Measurements from ENCODE around the gene KRTAP5-5. TPM values are rescaled to one million over a fixed set of nuclear protein-coding genes. Genes with fewer than 3 reads are reported as not detected.
"Not testable (repeated sequence)": the region's sequence is repeated elsewhere in the genome, so short reads cannot be mapped to it uniquely, and the experiment has no call there.

Gene KRTAP5-5
- total and polyA plus RNA-seq, 2 experiments from 2014 or later, result not detected

DNA sequence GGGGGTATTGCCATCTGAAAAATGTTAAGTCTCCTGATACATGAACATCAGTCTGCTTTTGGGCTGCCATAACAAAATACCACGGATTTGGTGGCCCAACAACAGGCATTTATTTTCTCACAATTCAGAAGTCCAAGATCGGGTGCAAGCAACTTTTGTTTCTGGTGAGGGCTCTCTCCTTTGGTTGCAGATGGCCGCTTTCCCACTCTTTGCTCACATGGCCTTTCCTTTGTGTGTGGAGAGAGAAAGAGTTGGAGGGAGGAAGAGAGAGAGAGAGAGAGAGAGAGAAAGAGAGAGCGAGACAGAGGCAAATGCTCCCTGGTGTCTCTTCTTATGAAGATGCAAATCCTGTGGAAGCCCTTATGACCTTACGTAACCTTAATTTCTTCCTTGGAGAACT, 28.9 kb upstream of the KRTAP5-5 start (continued):
- TF ChIP-seq, protein P1, sequence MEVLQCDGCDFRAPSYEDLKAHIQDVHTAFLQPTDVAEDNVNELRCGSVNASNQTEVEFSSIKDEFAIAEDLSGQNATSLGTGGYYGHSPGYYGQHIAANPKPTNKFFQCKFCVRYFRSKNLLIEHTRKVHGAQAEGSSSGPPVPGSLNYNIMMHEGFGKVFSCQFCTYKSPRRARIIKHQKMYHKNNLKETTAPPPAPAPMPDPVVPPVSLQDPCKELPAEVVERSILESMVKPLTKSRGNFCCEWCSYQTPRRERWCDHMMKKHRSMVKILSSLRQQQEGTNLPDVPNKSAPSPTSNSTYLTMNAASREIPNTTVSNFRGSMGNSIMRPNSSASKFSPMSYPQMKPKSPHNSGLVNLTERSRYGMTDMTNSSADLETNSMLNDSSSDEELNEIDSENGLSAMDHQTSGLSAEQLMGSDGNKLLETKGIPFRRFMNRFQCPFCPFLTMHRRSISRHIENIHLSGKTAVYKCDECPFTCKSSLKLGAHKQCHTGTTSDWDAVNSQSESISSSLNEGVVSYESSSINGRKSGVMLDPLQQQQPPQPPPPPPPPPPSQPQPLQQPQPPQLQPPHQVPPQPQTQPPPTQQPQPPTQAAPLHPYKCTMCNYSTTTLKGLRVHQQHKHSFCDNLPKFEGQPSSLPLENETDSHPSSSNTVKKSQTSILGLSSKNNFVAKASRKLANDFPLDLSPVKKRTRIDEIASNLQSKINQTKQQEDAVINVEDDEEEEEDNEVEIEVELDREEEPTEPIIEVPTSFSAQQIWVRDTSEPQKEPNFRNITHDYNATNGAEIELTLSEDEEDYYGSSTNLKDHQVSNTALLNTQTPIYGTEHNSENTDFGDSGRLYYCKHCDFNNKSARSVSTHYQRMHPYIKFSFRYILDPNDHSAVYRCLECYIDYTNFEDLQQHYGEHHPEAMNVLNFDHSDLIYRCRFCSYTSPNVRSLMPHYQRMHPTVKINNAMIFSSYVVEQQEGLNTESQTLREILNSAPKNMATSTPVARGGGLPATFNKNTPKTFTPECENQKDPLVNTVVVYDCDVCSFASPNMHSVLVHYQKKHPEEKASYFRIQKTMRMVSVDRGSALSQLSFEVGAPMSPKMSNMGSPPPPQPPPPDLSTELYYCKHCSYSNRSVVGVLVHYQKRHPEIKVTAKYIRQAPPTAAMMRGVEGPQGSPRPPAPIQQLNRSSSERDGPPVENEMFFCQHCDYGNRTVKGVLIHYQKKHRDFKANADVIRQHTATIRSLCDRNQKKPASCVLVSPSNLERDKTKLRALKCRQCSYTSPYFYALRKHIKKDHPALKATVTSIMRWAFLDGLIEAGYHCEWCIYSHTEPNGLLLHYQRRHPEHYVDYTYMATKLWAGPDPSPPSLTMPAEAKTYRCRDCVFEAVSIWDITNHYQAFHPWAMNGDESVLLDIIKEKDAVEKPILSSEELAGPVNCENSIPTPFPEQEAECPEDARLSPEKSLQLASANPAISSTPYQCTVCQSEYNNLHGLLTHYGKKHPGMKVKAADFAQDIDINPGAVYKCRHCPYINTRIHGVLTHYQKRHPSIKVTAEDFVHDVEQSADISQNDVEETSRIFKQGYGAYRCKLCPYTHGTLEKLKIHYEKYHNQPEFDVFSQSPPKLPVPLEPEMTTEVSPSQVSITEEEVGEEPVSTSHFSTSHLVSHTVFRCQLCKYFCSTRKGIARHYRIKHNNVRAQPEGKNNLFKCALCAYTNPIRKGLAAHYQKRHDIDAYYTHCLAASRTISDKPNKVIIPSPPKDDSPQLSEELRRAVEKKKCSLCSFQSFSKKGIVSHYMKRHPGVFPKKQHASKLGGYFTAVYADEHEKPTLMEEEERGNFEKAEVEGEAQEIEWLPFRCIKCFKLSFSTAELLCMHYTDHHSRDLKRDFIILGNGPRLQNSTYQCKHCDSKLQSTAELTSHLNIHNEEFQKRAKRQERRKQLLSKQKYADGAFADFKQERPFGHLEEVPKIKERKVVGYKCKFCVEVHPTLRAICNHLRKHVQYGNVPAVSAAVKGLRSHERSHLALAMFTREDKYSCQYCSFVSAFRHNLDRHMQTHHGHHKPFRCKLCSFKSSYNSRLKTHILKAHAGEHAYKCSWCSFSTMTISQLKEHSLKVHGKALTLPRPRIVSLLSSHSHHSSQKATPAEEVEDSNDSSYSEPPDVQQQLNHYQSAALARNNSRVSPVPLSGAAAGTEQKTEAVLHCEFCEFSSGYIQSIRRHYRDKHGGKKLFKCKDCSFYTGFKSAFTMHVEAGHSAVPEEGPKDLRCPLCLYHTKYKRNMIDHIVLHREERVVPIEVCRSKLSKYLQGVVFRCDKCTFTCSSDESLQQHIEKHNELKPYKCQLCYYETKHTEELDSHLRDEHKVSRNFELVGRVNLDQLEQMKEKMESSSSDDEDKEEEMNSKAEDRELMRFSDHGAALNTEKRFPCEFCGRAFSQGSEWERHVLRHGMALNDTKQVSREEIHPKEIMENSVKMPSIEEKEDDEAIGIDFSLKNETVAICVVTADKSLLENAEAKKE (CRISPR knock-in tag; IDR thresholded peaks at IDR 0.05), result no peak
- TF ChIP-seq NANOG (IDR thresholded peaks at IDR 0.05; ENCODE audit: borderline replicate concordance) (no peak), ZNF331 (CRISPR knock-in tag; IDR thresholded peaks at IDR 0.05; ENCODE audit: low read depth) (no peak)

DNA sequence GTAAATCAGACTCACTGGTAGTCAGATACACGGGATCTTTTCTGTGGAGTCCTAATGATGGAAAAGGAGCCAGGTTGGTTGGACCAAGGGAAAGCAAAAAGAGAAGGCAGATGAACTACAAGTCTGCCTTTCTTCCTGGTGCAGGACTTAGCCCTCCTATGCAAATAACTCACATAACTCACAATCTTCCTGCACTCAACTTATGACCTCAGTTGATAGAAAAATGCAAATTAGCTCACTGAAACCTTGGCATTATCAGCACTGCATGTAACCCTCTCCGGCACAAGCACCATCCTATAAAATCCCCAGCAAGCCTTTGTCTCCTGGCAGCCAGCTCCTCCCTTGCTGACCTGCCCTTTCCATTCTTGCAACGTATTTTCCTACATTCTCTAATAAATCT, 27.9 kb upstream of the KRTAP5-5 start:
- H3K36me3 Mint-ChIP-seq (ENCODE audit: low read depth); DNase-seq (ENCODE audit: low spot score); H4K20me1 ChIP-seq (replicated peaks; ENCODE audit: insufficient read depth); H3K9me2 ChIP-seq (ENCODE audit: insufficient read depth); H3K4me1 ChIP-seq (ENCODE audit: insufficient read depth); H3K4me3 Mint-ChIP-seq; H3K4me3 ChIP-seq; H3K79me2 ChIP-seq (replicated peaks; ENCODE audit: insufficient read depth); H3K4me2 ChIP-seq; H3K27ac Mint-ChIP-seq; ATAC-seq; H3K36me3 ChIP-seq (ENCODE audit: insufficient read depth); H3K27ac ChIP-seq (ENCODE audit: low read depth); H2AFZ ChIP-seq; H3F3A ChIP-seq (replicated peaks; ENCODE audit: low read depth); H3K27me3 ChIP-seq (ENCODE audit: insufficient read depth): not testable (repeated sequence)
- Mint-ChIP-seq H3K4me1 (peaks cover 19% of the 10 kb centered on the region), H3K27me3 (ENCODE audit: insufficient read depth, low read depth, poor library complexity) (peaks cover 12% of the 10 kb centered on the region), H3K9me3 (peaks cover 22% of the 10 kb centered on the region; the same call in 2 of the 3 replicates)

DNA sequence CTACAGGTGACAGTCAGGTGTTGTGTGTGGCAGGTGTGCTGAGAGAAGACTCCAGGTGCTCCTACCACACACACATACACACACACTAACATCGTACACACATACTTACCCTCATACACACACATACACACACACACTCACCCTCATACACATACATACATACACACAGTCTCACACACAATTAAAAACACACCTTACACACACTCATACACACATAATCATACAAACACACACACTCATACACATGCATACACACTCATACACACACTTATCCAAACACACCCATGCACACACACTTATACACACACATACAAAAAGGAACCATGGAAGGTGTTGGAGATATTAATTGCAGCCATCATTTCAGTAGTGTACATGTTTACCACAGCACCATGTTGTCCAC, 25.9 kb upstream of the KRTAP5-5 start:
- no peak overlapping the region for H3K27ac Mint-ChIP-seq
- no peak for TF ChIP-seq CREB1 (CRISPR knock-in tag; IDR thresholded peaks at IDR 0.05; ENCODE audit: low read depth)
- TF ChIP-seq, protein P2, sequence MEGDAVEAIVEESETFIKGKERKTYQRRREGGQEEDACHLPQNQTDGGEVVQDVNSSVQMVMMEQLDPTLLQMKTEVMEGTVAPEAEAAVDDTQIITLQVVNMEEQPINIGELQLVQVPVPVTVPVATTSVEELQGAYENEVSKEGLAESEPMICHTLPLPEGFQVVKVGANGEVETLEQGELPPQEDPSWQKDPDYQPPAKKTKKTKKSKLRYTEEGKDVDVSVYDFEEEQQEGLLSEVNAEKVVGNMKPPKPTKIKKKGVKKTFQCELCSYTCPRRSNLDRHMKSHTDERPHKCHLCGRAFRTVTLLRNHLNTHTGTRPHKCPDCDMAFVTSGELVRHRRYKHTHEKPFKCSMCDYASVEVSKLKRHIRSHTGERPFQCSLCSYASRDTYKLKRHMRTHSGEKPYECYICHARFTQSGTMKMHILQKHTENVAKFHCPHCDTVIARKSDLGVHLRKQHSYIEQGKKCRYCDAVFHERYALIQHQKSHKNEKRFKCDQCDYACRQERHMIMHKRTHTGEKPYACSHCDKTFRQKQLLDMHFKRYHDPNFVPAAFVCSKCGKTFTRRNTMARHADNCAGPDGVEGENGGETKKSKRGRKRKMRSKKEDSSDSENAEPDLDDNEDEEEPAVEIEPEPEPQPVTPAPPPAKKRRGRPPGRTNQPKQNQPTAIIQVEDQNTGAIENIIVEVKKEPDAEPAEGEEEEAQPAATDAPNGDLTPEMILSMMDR (conservative IDR thresholded peaks at IDR 0.05; ENCODE audit: low read depth in 2 of 2), result no peak
- TF ChIP-seq ZNF331 (CRISPR knock-in tag; IDR thresholded peaks at IDR 0.05; ENCODE audit: low read depth), result no peak
- no peak for TF ChIP-seq STAT1 (IDR thresholded peaks at IDR 0.05; ENCODE audit: unreplicated experiment)
- no peak for TF ChIP-seq EZH2 (IDR thresholded peaks at IDR 0.05; ENCODE audit: low read depth, unreplicated experiment)
- TF ChIP-seq EZH2phosphoT487 (IDR thresholded peaks at IDR 0.05; ENCODE audit: unreplicated experiment), result no peak
- TF ChIP-seq, protein P3, sequence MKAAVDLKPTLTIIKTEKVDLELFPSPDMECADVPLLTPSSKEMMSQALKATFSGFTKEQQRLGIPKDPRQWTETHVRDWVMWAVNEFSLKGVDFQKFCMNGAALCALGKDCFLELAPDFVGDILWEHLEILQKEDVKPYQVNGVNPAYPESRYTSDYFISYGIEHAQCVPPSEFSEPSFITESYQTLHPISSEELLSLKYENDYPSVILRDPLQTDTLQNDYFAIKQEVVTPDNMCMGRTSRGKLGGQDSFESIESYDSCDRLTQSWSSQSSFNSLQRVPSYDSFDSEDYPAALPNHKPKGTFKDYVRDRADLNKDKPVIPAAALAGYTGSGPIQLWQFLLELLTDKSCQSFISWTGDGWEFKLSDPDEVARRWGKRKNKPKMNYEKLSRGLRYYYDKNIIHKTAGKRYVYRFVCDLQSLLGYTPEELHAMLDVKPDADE (IDR thresholded peaks at IDR 0.05), result no peak
- no peak for TF ChIP-seq NANOG (IDR thresholded peaks at IDR 0.05; ENCODE audit: borderline replicate concordance)
- no peak for TF ChIP-seq POLR2AphosphoS5 (IDR thresholded peaks at IDR 0.05; ENCODE audit: low read depth)
- TF ChIP-seq JUNB (IDR thresholded peaks at IDR 0.05; ENCODE audit: unreplicated experiment), result no peak
- TF ChIP-seq ZNF114 (CRISPR knock-in tag; IDR thresholded peaks at IDR 0.05), result no peak

More for the DNA sequence above, 25.9 kb upstream of the KRTAP5-5 start:
- no peak overlapping the region for H3K4me2 ChIP-seq
- Mint-ChIP-seq H3K36me3 (ENCODE audit: low read depth) (peaks cover 5% of the 10 kb centered on the region; the same call in 1 of the 3 replicates), H3K27me3 (ENCODE audit: insufficient read depth, low read depth, poor library complexity) (peaks cover 9% of the 10 kb centered on the region), H3K4me1 (peaks cover 15% of the 10 kb centered on the region), H3K4me3 (no peak overlapping the region), H3K9me3 (peaks cover 20% of the 10 kb centered on the region)
- H2AFZ ChIP-seq, result no peak overlapping the region
- H3F3A ChIP-seq (replicated peaks; ENCODE audit: low read depth), result no peaks in the 10 kb centered on the region
- H3K4me3 ChIP-seq, result no peak overlapping the region
- no peak overlapping the region for H3K27ac ChIP-seq (ENCODE audit: low read depth)
- H3K36me3 ChIP-seq (ENCODE audit: insufficient read depth), result no peaks in the 10 kb centered on the region
- ATAC-seq (no peak), DNase-seq (ENCODE audit: low spot score) (no peak)
- no peaks in the 10 kb centered on the region for H3K9me2 ChIP-seq (ENCODE audit: insufficient read depth)
- no peaks in the 10 kb centered on the region for H3K27me3 ChIP-seq (ENCODE audit: insufficient read depth)
- no peaks in the 10 kb centered on the region for H3K79me2 ChIP-seq (replicated peaks; ENCODE audit: insufficient read depth)
- no peaks in the 10 kb centered on the region for H4K20me1 ChIP-seq (replicated peaks; ENCODE audit: insufficient read depth)
- H3K4me1 ChIP-seq (ENCODE audit: insufficient read depth), result no peaks in the 10 kb centered on the region
